ENCODE results near the gene BMAL1. TPM values are rescaled to one million over a fixed set of nuclear protein-coding genes. Genes with fewer than 3 reads are reported as not detected.
A peak's percentile ranks its signal among the peaks of the same experiment; 100 is the strongest.
"Not testable (repeated sequence)": the region's sequence is repeated elsewhere in the genome, so short reads cannot be mapped to it uniquely, and the experiment has no call there.

BMAL1 gene
- total RNA-seq, 2 experiments from 2014 or later = 28.2 to 29.0 TPM

DNA sequence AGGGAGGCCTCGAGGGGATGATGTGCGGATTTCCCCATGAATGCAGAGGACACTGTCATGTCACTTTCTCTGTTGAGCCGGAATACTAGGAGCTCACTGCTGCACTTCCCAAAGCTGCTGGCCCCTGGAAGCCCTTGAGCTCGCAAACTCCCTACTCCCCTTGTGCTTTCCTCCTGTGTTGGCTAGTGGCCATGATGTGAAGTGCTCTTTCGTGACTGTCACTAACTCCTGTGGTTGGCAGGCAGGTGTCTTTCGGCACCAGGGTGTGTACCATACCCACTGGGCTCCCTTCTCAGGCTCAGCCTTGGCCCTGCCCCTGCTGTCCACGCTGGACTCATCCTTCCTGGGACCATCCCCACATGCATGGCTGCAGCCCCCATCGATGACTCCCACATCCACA, 99.2 kb downstream of the BMAL1 start:
- peak overlapping the region; percentile 60 for H3K27ac Mint-ChIP-seq
- CTCF ChIA-PET = interaction anchor here (1.1 kb wide), 1 partner anchor 23 kb away, joined by 3 read pairs; no protein-coding TSS in a partner anchor
- no peak for DNase-seq
- peaks cover 31% of the 10 kb centered on the region for H3K36me3 Mint-ChIP-seq (ENCODE audit: low read depth)
- no peak overlapping the region for H3K4me3 Mint-ChIP-seq
- H3K4me1 Mint-ChIP-seq (ENCODE audit: low read depth) = no peaks in the 10 kb centered on the region
- no peaks in the 10 kb centered on the region for H3K9me3 Mint-ChIP-seq
- intact Hi-C loops (cut with micrococcal nuclease) = no loop called here
- no peaks in the 10 kb centered on the region for H3K27me3 Mint-ChIP-seq (ENCODE audit: low read depth)

DNA sequence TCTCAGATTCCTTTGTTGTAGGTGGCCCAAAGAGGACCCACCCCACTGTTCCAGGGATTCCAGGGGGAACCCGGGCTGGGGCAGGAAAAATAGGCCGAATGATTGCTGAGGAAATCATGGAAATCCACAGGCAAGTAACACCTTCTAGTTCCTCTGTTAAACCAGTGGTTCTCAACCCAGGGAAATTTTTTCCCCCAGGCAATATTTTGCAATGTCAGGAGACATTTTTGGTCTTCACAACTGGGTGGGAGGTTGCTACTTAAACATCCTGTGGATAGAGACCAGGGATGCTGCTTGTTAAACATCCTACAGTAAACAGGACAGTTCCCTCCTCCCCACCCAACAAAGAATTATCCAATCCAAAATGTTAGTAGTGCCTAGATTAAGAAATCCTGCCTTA, 100.7 kb downstream of the BMAL1 start:
- Mint-ChIP-seq H3K4me3 (no peak overlapping the region), H3K4me1 (ENCODE audit: low read depth) (no peaks in the 10 kb centered on the region), H3K36me3 (ENCODE audit: low read depth) (peaks cover 33% of the 10 kb centered on the region), H3K27me3 (ENCODE audit: low read depth) (no peaks in the 10 kb centered on the region), H3K9me3 (no peaks in the 10 kb centered on the region), H3K27ac (no peak overlapping the region)
- CTCF ChIA-PET = no interaction called here
- no peak for DNase-seq
- intact Hi-C loops (cut with micrococcal nuclease) = no loop called here

DNA sequence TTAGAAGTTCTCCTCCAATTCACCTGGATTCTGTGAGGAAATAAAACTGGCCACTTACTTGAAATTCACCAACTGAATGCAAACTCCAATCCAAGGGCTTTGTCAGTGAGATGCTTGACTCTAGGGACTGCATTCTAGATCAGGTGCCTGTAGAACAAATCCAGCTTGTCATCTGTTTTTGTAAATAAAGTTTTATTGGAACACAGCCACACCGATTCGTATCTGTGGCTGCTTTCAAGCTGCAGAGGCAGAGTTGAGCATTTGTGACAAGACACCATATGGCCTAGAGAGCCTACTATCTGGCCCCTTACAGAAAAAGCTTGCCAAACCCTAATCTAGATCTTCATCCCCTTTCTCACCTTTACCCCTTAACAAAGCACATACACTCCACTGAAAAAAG, 103.1 kb downstream of the BMAL1 start:
- no peaks in the 10 kb centered on the region for H3K9me3 Mint-ChIP-seq
- no peak for DNase-seq
- peaks cover 30% of the 10 kb centered on the region for H3K36me3 Mint-ChIP-seq (ENCODE audit: low read depth)
- no peak overlapping the region for H3K4me3 Mint-ChIP-seq
- no peaks in the 10 kb centered on the region for H3K4me1 Mint-ChIP-seq (ENCODE audit: low read depth)
- CTCF ChIA-PET = interaction anchor here (0.7 to 1.3 kb wide), 3 partner anchors 37 to 417 kb away, joined by 3 read pairs; no protein-coding TSS in a partner anchor
- peak overlapping the region; percentile 46 for H3K27ac Mint-ChIP-seq
- intact Hi-C loops (cut with micrococcal nuclease) = no loop called here
- no peaks in the 10 kb centered on the region for H3K27me3 Mint-ChIP-seq (ENCODE audit: low read depth)

DNA sequence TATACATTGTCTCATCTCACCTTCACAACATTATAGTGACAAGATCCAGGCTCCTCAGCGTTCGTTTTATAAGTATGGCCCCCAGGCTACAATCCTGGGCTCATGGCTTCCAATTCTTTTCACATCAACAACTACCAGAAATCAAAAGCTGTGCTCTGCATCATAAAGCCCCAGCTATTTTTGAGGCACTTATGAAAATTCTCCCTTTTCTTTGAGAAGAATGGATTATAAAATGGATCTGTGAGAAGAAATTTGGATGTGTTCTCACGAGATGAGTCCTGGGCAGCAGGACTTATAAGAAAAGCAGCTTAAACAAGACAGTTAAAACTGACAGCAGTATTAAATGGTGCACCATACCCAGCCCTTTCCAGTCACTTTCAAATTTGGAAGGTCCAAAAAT, 105.2 kb downstream of the BMAL1 start:
- peaks cover 17% of the 10 kb centered on the region for H3K36me3 Mint-ChIP-seq (ENCODE audit: low read depth)
- H3K27ac Mint-ChIP-seq = no peak overlapping the region
- CTCF ChIA-PET = interaction anchor here (0.9 to 1.6 kb wide), 4 partner anchors 58 to 239 kb away, joined by 3 to 6 read pairs (median 4); no protein-coding TSS in a partner anchor
- intact Hi-C loops (cut with micrococcal nuclease) = no loop called here
- H3K9me3 Mint-ChIP-seq = no peaks in the 10 kb centered on the region
- H3K4me1 Mint-ChIP-seq (ENCODE audit: low read depth) = no peaks in the 10 kb centered on the region
- DNase-seq = no peak
- no peak overlapping the region for H3K4me3 Mint-ChIP-seq
- no peaks in the 10 kb centered on the region for H3K27me3 Mint-ChIP-seq (ENCODE audit: low read depth)

DNA sequence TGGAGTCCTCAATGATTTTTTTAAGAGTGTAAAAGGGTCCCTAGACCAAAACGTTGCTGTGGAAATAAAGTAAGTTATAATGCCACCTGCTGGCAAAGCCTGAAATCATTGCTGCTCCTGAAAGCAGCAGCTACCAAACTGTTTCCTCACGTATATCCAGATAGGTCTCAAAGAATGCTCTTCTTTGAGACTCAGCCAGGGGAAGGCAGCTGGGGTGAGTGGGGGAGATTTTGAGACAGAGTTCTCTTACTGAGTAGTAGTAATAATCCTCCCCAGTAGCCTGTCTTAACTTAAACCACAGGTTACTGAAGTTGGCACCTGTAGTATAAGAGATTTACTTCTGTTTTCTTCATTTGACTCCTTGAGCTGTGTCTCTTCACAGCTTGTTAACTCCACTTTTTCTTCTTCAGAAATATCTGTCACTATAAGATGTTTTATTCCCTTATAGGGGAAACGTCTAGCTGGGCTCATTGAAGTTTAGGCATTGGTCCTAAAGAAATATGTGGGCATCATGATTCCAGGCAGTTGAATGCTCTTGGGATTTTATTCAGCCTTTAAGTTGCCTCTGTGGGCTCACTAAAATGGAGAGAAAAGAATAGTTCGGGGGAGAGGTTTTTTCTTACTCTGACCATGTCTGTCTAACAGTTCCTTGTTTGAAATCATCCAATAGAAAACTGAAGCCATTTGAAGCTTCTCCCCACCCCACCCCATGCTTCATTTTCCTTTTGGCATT, 107.5 kb downstream of the BMAL1 start:
- H3K4me3 Mint-ChIP-seq = no peak overlapping the region
- H3K4me1 Mint-ChIP-seq (ENCODE audit: low read depth) = peaks cover 2% of the 10 kb centered on the region
- CTCF ChIA-PET = interaction anchor here (0.5 to 2.8 kb wide), 12 partner anchors 9 to 420 kb away, joined by 3 to 14 read pairs (median 3); no protein-coding TSS in a partner anchor
- H3K27me3 Mint-ChIP-seq (ENCODE audit: low read depth) = no peaks in the 10 kb centered on the region
- H3K27ac Mint-ChIP-seq = no peak overlapping the region
- intact Hi-C loops (cut with micrococcal nuclease) = loop anchor here (1.0 to 2.0 kb wide), 3 partner anchors 78 to 202 kb away; partner anchors contain the start of gene BTBD10
- peak; percentile 46 for DNase-seq
- no peaks in the 10 kb centered on the region for H3K9me3 Mint-ChIP-seq
- H3K36me3 Mint-ChIP-seq (ENCODE audit: low read depth) = peaks cover 18% of the 10 kb centered on the region

DNA sequence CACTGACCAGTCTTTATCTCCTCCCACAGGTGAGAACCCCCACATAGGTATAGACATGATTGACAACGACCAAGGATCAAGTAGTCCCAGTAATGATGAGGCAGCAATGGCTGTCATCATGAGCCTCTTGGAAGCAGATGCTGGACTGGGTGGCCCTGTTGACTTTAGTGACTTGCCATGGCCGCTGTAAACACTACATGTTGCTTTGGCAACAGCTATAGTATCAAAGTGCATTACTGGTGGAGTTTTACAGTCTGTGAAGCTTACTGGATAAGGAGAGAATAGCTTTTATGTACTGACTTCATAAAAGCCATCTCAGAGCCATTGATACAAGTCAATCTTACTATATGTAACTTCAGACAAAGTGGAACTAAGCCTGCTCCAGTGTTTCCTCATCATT, 109.0 kb downstream of the BMAL1 start:
- H3K4me1 Mint-ChIP-seq (ENCODE audit: low read depth) = peaks cover 2% of the 10 kb centered on the region
- no peak overlapping the region for H3K27ac Mint-ChIP-seq

DNA sequence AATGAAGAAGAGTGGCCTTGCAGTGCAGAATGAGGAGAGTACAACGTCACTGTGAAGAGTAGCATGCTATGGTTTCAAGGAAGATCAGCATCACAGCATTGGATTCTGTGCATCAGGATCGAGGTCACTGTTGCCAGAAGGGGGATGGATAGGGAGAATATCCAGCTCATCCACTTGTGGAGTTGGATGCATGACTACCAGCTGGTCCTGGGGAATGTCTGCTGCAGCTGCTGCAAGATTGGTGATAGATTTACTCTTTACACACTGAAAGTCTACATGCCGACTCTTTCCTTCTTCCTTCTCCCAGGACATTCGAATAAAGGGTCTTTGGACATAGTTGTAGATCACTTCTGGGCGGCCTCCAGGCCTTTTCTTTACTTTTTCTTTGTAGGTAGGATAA, 111.2 kb downstream of the BMAL1 start:
- Mint-ChIP-seq H3K27me3 (ENCODE audit: low read depth) (no peaks in the 10 kb centered on the region), H3K9me3 (no peaks in the 10 kb centered on the region), H3K36me3 (ENCODE audit: low read depth) (peaks cover 16% of the 10 kb centered on the region), H3K27ac (peak overlapping the region; percentile 33), H3K4me3 (no peak overlapping the region), H3K4me1 (ENCODE audit: low read depth) (peaks cover 2% of the 10 kb centered on the region)
- no peak for DNase-seq
- intact Hi-C loops (cut with micrococcal nuclease) = no loop called here
- CTCF ChIA-PET = interaction anchor here (0.6 to 0.7 kb wide), 2 partner anchors 42 to 1491 kb away, joined by 3 read pairs; no protein-coding TSS in a partner anchor

More for the DNA sequence above, 109.0 kb downstream of the BMAL1 start:
- H3K27me3 Mint-ChIP-seq (ENCODE audit: low read depth) = no peaks in the 10 kb centered on the region
- no peak for DNase-seq
- intact Hi-C loops (cut with micrococcal nuclease) = no loop called here
- no peak overlapping the region for H3K4me3 Mint-ChIP-seq
- peaks cover 18% of the 10 kb centered on the region for H3K36me3 Mint-ChIP-seq (ENCODE audit: low read depth)
- CTCF ChIA-PET = interaction anchor here (2.4 to 2.8 kb wide), 2 partner anchors 79 to 177 kb away, joined by 10 to 14 read pairs; no protein-coding TSS in a partner anchor
- H3K9me3 Mint-ChIP-seq = no peaks in the 10 kb centered on the region

DNA sequence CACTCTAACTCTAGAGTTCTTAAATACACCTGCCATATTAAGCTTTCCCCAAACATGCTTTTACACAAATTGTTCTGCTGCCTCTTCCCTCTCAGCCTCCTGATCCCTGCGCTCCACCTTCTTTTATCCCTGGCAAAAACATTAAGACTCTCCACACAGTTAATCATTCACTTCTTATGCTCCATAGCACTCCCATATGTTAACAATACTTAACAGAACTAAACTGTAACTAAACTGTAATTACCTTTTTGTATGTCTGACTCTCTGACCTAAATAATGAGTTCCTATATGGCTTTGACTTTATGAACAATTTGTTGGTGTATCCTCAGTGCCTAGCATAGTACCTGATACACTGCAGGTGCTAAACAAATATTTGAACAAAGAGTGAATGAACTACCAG, 113.6 kb downstream of the BMAL1 start:
- peaks cover 2% of the 10 kb centered on the region for H3K4me1 Mint-ChIP-seq (ENCODE audit: low read depth)
- H3K36me3 Mint-ChIP-seq (ENCODE audit: low read depth) = peaks cover 13% of the 10 kb centered on the region
- no peaks in the 10 kb centered on the region for H3K27me3 Mint-ChIP-seq (ENCODE audit: low read depth)
- CTCF ChIA-PET = no interaction called here
- no peak overlapping the region for H3K4me3 Mint-ChIP-seq
- peaks cover under 1% of the 10 kb centered on the region for H3K9me3 Mint-ChIP-seq
- intact Hi-C loops (cut with micrococcal nuclease) = no loop called here
- H3K27ac Mint-ChIP-seq = peak overlapping the region; percentile 3
- no peak for DNase-seq

DNA sequence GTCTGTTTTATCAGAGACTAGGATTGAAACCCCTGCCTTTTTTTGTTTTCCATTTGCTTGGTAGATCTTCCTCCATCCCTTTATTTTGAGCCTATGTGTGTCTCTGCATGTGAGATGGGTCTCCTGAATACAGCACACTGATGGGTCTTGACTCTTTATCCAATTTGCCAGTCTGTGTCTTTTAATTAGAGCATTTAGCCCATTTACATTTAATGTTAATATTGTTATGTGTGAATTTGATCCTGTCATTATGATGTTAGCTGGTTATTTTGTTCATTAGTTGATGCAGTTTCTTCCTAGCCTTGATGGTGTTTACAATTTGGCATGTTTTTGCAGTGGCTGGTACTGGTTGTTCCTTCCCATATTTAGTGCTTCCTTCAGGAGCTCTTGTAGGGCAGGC, 120.7 kb downstream of the BMAL1 start:
- H3K27ac Mint-ChIP-seq; H3K9me3 Mint-ChIP-seq; DNase-seq; H3K4me1 Mint-ChIP-seq (ENCODE audit: low read depth); CTCF ChIA-PET; H3K4me3 Mint-ChIP-seq; H3K27me3 Mint-ChIP-seq (ENCODE audit: low read depth); intact Hi-C loops (cut with micrococcal nuclease): not testable (repeated sequence)
- peaks cover 27% of the 10 kb centered on the region for H3K36me3 Mint-ChIP-seq (ENCODE audit: low read depth)

DNA sequence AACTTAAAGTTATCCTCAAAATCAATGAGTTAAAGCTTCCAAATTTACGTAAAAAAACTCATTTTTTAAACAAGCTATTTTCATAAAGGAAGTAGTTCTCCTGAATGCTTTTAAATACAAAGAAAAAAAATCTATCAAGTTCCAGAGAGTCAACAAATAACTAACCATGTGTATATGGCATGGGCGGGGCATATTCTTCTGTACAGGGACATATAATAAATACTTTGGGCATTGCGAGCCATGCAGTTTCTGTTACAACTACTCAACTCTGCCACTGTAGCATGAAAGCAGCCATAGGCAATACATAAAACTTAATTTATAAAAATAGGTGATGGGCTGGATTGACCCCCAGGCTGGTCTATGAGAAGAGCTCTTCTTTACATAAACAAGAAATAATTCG, 127.6 kb downstream of the BMAL1 start:
- Mint-ChIP-seq H3K4me3 (no peak overlapping the region), H3K9me3 (no peaks in the 10 kb centered on the region), H3K27me3 (ENCODE audit: low read depth) (no peaks in the 10 kb centered on the region), H3K27ac (no peak overlapping the region), H3K36me3 (ENCODE audit: low read depth) (peaks cover 46% of the 10 kb centered on the region), H3K4me1 (ENCODE audit: low read depth) (no peaks in the 10 kb centered on the region)
- CTCF ChIA-PET = no interaction called here
- no peak for DNase-seq
- intact Hi-C loops (cut with micrococcal nuclease) = no loop called here

DNA sequence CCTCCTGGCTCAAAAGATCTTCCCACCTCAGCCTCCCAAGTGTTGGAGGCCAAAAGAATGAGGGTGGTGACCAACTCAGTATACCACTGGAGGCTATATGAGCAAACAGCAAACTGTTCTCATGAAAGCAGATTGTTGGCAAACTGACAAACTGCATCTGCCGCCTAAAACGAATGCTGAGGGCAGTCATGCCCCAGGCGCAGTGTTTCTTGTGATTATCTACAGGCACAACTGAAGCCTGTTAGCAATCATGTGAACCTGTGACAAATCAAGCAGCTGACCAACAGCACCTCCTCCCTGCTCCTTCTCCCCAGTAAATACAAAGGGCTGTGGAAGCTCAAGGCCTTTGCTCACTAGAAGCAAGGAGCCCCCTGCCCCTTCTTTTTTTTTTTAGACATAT, 137.6 kb downstream of the BMAL1 start:
- Mint-ChIP-seq H3K9me3 (no peaks in the 10 kb centered on the region), H3K4me1 (ENCODE audit: low read depth) (no peaks in the 10 kb centered on the region), H3K27me3 (ENCODE audit: low read depth) (no peaks in the 10 kb centered on the region), H3K4me3 (no peak overlapping the region), H3K27ac (no peak overlapping the region), H3K36me3 (ENCODE audit: low read depth) (peaks cover 24% of the 10 kb centered on the region)
- intact Hi-C loops (cut with micrococcal nuclease) = no loop called here
- DNase-seq = no peak
- CTCF ChIA-PET = no interaction called here

DNA sequence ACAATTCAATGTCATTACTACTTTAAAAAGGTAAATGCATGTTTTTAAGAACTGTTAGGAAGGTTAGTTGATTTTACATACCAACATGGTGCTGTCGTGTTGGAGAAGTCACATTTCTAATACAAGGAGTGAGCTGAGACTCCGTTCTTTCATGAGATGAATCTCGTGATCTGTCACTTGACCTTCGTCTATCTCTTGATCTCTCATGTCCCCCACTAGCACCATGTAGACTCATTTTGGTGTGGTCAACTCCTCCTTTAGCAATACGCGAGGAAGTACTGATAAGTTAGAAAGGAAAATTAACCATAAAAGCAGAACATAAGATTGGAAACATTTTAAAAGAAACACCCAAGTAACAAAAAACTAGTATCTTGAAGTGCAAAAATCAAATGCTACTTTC, 144.0 kb downstream of the BMAL1 start:
- peaks cover 12% of the 10 kb centered on the region for H3K36me3 Mint-ChIP-seq (ENCODE audit: low read depth)
- intact Hi-C loops (cut with micrococcal nuclease) = no loop called here
- CTCF ChIA-PET = interaction anchor here (0.7 kb wide), 2 partner anchors 16 to 764 kb away, joined by 3 read pairs; no protein-coding TSS in a partner anchor
- no peaks in the 10 kb centered on the region for H3K9me3 Mint-ChIP-seq
- no peak for DNase-seq
- H3K4me3 Mint-ChIP-seq = no peak overlapping the region
- no peak overlapping the region for H3K27ac Mint-ChIP-seq
- peaks cover 5% of the 10 kb centered on the region for H3K4me1 Mint-ChIP-seq (ENCODE audit: low read depth)
- H3K27me3 Mint-ChIP-seq (ENCODE audit: low read depth) = no peaks in the 10 kb centered on the region

DNA sequence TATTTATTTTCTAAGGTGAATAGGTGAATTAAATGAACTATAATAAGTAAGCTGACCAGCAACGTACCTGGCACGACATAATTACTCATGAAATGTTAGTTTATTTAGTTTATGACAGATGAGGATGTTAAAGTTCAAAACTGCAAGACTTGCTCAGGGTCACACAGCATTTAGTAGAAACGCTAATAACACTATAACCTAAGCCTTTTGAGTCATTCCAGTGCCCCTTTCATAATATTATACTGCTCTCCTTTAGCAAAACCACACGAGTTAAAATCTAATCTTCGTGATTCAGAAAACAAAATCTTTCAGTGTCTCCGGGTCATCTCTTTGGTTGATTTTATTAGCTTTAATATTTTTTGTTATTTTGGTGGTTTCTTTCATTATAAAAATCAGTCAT, 145.8 kb downstream of the BMAL1 start:
- intact Hi-C loops (cut with micrococcal nuclease) = no loop called here
- Mint-ChIP-seq H3K4me1 (ENCODE audit: low read depth) (peaks cover 5% of the 10 kb centered on the region), H3K27me3 (ENCODE audit: low read depth) (no peaks in the 10 kb centered on the region), H3K36me3 (ENCODE audit: low read depth) (peaks cover 12% of the 10 kb centered on the region), H3K9me3 (peaks cover 9% of the 10 kb centered on the region), H3K27ac (no peak overlapping the region), H3K4me3 (no peak overlapping the region)
- CTCF ChIA-PET = no interaction called here
- DNase-seq = no peak
